NAMALWA (cell line): ENCODE data around the gene GASK1B.

Experiments used
- DNase-seq: peaks from one replicate; pipeline ENCODE4 v3.0.0-alpha.2; 2015; ENCODE audit warnings: low spot score

The GASK1B gene

DNA sequence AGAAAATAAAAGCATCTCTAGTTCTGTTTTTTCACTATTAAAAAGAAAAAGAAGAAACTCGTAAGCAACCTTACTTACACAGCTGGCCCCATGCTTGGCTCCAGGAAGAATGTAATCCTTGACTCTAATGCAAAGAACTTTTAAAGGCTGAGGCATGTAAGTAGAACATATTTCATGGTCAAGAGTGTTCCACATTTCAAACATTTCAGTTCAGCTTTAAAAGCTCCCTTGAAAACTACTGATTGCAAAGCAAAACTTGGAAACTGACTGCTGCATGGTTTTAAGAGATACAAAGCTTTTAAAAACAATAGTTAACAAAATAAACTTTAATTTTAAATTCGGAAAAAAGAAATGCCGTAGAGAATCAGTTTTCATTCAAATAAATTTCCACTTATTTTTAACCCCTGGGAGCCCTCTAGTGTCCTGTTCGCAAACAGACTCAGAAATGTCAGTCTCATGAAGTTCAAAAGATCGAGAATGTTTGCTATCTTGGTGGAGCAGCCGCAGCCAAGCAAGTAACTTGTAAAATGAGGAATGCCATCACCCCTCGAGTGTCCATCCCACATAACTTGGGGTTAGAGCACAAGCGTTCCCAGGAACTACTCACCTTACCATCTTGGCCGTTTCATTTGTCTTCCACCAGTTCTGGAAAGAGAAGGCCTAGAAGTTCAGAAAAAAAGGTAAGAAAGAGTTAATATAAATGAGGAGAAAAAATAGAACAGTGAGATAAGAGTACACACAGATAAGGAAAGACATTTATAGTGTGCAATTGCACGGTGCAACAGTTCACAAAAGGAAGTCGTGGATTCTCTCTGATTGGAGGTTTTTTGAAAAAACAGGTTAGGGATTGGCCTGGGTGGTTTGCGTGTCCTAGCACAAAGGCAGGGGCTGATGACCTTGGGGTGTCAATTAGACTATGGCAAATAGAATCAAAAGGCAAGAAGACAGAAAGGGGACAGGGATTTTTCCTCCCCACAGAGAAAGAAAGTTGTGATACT, at the start of gene GASK1B:
Gene GASK1B, minus strand, starts transcription at position 765 of the 998 bp plus-strand sequence. CDS start 1,650 bp downstream, outside the sequence.
- DNase-seq, result peak; percentile 73

DNA sequence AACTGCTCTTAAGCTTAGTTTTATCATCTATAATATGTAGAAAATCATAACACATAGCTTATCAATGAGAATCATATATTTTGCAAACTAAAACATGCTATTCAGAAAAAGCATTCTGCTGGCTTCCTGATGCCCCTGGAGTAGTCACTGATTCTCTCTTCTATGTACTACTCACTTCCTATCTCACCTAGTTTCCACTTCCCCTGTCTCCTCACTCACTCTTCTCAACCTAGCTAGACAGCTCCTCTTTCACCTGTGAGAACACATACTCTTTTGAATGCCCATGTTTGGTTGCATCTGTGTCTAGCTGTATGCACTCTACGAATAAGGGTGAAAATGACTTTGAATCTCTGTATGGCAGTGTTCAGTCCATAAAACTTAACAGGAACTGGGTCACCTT, 46.8 kb upstream of the GASK1B start:
- no peak for DNase-seq

DNA sequence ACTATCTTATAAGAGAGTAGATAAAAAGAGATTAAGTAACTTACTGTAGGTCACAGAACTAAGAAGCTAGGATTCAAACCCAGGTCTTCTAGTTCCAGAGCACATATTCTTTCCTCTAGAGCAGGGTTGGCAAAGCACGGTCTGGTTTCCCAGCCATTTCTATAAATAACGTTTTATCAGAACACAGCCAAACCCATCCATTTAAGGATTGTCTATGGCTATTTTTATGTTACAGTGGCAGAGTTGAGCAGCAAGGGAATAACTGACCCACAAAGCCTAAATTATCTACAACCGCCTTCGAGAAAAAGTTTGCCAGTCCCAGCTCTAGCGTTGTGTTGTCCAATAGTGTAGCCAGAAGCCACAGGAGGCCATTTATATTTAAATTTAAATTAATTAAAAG, 44.9 kb upstream of the GASK1B start:
- no peak for DNase-seq

DNA sequence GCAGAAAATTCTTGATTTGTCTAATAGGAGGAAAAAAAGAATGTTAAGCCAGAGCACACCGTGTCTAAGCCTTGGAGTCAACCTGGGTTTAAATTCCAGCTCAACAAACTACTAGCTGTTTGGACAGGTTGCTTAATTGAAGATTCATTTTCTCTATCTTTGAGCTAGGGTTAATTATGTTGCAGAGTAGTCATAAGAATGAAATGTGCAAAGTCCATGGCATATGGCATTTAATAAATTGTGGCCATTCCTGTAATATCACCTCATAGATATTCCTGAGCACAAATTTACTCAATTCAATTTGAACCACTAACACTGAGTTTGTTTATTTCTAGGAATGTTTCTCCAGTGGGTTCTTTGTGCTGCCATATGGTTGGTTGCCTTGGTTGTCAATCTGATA, 42.0 kb upstream of the GASK1B start:
- no peak for DNase-seq

DNA sequence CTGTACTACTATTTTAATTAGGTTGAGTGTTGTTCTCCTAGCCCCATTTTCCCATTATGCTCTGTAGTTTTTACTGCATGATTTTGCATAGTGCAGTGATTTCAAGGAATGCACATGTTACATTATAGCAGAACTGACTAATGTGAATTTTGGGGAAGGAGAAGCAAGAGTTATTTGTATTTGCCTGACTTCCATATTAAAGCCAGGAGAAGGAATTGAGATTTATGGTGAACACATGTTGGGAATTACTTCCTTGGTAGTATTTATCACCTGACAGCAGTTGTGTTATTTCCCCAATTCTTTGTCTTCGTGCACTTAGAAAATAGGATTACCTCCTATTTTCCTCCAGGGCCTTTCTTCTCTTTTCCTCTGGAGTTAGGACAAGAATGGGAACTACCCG, 40.6 kb upstream of the GASK1B start:
- no peak for DNase-seq

- no peak for DNase-seq
These were observed 38.4 kb upstream of the GASK1B start for GRCh38 chr4:158211222-158211621.

DNA sequence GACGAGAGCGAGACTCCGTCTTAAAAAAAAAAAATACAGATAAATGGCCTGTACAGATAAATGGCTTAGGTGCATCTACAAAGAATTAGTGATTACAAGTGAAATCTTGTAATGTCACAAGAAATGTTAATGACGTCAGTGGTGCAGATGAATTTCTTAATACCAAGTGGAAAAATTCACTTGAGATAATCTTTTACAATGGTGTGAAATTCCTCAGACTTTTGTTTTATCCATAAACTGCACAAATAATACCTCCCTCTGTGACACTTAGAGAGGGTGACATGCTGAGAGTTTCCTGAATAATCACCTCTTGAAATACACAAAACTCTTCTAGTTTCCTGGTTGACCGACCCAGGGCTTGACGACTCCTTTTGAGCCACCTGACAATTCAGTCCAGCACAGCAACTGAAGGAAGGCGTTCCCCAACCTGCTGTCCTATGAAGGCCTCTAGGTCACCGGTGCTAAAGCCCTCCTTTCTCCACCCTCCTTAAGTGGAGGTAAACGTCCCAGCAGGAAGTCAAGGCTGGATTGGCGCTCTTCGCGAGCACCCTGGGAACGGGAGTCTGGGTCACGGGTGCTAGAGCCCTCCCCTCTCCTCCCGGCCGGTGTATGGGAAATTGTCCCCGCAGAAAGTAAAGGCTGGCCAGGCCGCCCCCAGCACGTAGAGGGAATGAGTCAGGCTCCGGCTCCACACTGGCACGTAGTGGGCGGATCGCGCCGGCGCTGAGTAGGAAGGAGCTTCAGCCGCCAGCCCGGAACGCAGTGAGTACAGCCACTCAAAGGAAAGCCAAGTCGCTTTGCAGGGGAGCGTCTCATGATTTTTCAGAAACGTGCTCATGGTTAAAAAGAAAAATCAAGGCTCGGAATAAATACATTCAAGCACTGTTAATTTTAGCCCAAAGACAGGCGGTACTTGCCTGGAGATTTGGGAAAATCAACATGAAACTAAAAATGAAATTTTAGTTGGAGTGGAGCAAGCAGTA, 37.3 kb upstream of the GASK1B start, which contains the start of gene TMEM144:
Gene TMEM144, plus strand, starts transcription at position 662 of the 983 bp plus-strand sequence. CDS start 2,182 bp downstream, outside the sequence.
- no peak for DNase-seq

DNA sequence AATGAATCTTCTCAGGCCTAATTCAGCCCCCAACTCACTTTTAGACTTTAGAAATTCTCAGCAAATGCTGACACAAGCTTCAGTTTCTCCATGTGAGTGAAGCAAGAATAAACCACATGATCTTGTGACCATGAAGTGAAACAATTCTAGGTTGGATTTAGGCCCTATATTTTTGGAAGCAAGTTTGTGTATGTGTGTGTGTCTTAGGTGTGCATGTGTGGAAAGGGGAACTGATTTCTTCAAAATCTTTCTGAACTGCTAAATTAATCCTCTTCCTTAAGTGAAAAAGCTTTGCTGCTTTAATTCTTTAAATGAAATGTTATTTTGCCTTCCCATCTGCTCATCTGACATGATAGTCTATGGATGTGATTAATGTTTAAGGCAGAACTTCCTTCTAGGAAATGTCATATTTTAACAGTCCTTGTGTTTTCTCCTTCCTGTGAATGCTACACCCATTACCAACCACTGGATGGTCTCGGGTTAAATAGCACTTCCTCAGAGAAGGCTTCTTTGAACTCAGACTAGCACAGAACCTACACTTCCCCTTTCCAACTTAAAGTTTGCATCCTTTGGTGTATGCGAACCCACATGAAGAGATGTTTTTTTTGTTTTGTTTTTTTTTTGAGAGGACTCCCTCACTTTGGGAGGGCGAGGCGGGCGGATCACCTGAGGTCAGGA, 36.3 kb upstream of the GASK1B start:
- DNase-seq, result peak; percentile 34

GRCh38 chr4:158203929-158204328, 31.1 kb upstream of the GASK1B start:
- DNase-seq, result no peak

- no peak for DNase-seq
These were observed 30.6 kb upstream of the GASK1B start for GRCh38 chr4:158203436-158203835.

DNA sequence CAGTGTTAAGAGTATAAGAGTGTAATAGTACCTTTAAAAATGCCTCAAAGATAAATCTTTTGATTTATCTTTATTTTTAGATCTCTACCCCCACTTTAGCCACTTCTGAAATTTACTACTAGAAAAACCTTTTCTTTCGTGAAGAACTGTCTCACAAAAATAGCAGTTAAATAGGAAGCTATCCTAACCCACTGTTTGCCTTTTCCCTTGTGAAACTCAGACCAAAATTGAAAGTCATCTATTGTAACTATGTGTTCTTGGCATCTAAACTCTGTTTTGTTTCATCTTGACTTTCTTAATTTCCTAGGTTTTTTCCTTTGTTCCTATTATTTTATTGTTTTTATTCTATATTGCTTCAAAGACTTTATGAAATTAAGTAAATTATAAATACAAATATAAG, 29.7 kb upstream of the GASK1B start:
- no peak for DNase-seq

- no peak for DNase-seq
These were observed 29.1 kb upstream of the GASK1B start for GRCh38 chr4:158201876-158202275.

DNA sequence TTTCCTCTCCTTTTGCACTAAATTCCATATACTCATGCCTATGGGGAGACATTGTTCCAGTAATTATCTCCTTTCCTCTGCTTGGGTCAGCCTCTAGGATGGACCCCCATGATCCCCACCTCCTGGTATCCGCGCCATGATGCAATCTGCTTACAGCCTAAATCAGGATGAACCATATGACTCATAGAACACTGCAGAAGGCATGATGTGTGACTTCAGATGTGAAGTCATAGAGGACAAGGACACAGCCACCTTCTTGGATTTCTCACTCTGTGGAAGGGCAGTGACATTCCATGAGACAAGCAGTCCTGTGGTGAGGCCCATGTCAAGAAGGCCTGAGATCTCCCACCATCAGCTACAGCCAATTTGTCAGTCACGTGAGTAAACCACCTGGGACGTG, 28.5 kb upstream of the GASK1B start:
- DNase-seq, result no peak

GRCh38 chr4:158200214-158200613, 27.4 kb upstream of the GASK1B start:
- no peak for DNase-seq

DNA sequence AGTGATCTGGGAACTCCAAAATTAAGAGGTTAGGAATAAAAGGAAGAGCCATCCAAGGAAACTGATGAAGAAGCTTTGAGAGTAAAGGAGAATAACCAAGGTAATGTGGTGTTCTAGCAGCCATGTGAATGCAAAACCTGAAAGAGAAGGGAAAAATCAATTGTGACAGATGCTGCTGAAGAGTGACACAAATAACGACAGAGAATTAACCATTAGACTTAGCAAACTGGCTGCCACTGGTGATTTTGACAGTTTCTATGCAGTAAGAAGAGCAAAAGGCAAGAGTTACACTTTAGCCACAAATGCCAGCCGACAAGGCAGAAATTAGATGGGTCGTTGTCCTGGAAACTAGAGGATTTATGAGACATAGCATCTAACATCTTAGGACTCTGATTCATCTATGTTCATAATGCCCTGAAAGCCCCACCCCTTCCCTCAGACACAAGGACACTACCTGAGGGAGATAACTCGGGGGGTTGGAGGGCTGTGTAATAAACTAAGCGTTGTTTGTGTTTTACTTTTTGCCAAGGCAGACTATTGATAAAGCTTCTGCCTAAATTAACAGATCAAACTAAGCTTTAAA, 24.5 kb upstream of the GASK1B start:
- DNase-seq, result no peak

GRCh38 chr4:158195297-158195696, 22.5 kb upstream of the GASK1B start:
- no peak for DNase-seq

DNA sequence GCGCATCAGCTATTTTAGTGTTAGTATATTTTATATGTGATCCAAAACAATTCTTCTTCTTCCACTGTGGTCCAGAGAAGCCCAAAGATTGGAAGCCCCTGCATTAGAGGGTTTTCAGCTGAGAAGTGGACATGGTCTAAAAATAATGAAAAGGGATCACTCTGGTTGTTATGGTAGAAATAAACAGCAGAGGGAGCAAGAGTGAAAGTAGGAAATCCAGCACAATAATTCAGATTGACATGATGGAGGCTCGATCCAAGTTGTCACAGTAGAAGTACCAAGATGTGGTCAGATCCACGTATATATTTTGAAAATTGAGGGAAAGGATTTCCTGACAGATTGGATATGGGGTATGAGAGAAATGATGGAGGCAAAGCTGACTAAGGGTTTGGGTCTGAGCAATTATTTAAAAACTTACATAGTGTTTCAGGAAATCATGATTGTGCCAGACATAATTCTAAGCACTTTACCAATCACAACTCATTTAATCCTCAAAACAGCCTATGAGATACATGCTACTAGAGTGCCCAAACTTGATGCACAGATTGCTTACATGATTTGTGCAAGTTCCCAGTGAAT, 20.4 kb upstream of the GASK1B start:
- peak; percentile 73 for DNase-seq

- DNase-seq, result no peak
These were observed 19.8 kb upstream of the GASK1B start for GRCh38 chr4:158192439-158193158.

- DNase-seq, result no peak
These were observed 17.9 kb upstream of the GASK1B start for GRCh38 chr4:158190718-158191117.

GRCh38 chr4:158189422-158189821, 16.6 kb upstream of the GASK1B start:
- DNase-seq, result no peak
